Vagina (tissue), 2 donors: ENCODE results near the gene IP6K1.

Experiments used
- CTCF ChIP-seq, 3 experiments: fragments of 450-650 bp in 2 of 3; fragments of 200-600 bp in 1 of 3; sonication (generic) in 1 of 3; IDR thresholded peaks; one replicate each; pipeline ENCODE4 v1.5.1; 2017 to 2019; ENCODE audit warnings: antibody characterized with exemption in 3 of 3, mild to moderate bottlenecking in 2 of 3, moderate library complexity in 2 of 3
- POLR2A ChIP-seq, 2 donors: fragments of 450-650 bp; IDR thresholded peaks; one replicate each; pipeline ENCODE4 v1.6.1; 2017; ENCODE audit warnings: antibody characterized with exemption in 2 of 2, mild to moderate bottlenecking in 2 of 2, moderate library complexity in 2 of 2

DNA sequence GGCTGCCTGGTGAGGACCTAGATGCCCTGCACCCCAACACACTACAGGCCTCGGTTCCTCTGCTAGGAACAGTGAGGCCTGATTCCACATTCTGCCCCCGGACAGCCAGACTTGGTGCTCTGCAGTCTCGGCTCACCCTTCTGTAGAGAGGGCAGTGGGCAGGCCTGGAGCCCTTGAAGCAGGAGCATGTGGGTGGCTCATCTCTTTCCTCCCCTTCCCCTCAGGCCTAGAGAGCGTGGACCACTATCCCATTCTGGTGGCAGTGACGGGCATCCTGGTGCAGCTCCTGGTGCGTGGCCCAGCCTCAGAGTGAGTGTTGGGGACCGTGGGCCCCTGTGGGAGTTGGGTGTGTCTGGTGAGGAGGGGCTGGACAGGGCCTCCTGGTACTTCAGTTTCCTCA is 70.2 kb downstream of the IP6K1 start:
- TF ChIP-seq POLR2A (IDR thresholded peaks at IDR 0.05), result no peak
- no peak for TF ChIP-seq CTCF (IDR thresholded peaks at IDR 0.05)
